Neutrophil (primary cell): Measurements from ENCODE around the gene ST6GALNAC1.

Source experiments
- H3K27ac ChIP-seq: fragments of 200-600 bp; sonication (generic); 2 replicates; pipeline ENCODE4 v1.5.1; 2016; ENCODE audit warnings: mild to moderate bottlenecking, moderate library complexity
- H3K27me3 ChIP-seq: fragments of 200-600 bp; sonication (generic); 2 replicates; pipeline ENCODE4 v1.6.0; 2016; ENCODE audit warnings: mild to moderate bottlenecking
- H3K36me3 ChIP-seq: fragments of 200-600 bp; sonication (generic); 2 replicates; pipeline ENCODE4 v1.5.1; 2017
- H3K4me1 ChIP-seq, 2 experiments: fragments of 200-600 bp in 1 of 2; sonication (generic) in 1 of 2; 1 replicate in 1 of 2; 2 replicates in 1 of 2; pipeline versions ENCODE4 v1.5.1 to v1.6.1; 2013 to 2016; ENCODE audit warnings: low read depth in 1 of 2, low read length in 1 of 2, mild to moderate bottlenecking in 1 of 2, moderate library complexity in 1 of 2; ENCODE audit not compliant: control insufficient read depth in 1 of 2, insufficient read depth in 1 of 2
- H3K4me3 ChIP-seq, 2 experiments: fragments of 200-600 bp in 1 of 2; sonication (generic) in 1 of 2; 1 replicate in 1 of 2; 2 replicates in 1 of 2; pipeline ENCODE4 v1.5.1; 2013 to 2016; ENCODE audit warnings: low read depth in 1 of 2, low read length in 1 of 2, mild to moderate bottlenecking in 1 of 2, moderate library complexity in 1 of 2
- H3K9me3 ChIP-seq: fragments of 200-600 bp; sonication (generic); 2 replicates; pipeline ENCODE4 v1.5.1; 2016
- TF ChIP-seq, protein P1 (sequence below): fragments of 200-600 bp; sonication (generic); IDR thresholded peaks from 2 replicates; pipeline ENCODE4 v1.5.1; 2016; ENCODE audit warnings: antibody characterized with exemption

ST6GALNAC1 gene

DNA sequence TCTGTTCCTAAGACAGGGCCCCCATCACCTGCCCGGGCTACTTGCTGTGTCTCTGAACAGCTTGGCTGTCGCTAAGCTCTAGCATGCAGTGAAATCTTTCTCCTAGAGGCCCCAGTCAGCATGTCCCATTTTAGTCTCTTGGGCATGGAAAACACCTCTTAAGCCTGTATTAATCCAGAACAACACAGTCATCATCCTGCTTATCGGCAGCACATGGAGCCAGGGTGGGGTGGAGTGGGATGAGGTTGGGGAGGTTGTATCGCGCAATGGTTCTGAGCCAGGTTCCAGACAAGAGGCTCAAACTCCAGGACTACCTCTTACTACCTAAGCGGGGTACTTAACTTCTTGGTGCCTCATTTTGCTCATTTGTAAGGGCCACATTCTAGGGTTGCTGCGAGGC is 65.7 kb downstream of the ST6GALNAC1 start:
- no peak overlapping the region for H3K27ac ChIP-seq
- TF ChIP-seq, protein P1, sequence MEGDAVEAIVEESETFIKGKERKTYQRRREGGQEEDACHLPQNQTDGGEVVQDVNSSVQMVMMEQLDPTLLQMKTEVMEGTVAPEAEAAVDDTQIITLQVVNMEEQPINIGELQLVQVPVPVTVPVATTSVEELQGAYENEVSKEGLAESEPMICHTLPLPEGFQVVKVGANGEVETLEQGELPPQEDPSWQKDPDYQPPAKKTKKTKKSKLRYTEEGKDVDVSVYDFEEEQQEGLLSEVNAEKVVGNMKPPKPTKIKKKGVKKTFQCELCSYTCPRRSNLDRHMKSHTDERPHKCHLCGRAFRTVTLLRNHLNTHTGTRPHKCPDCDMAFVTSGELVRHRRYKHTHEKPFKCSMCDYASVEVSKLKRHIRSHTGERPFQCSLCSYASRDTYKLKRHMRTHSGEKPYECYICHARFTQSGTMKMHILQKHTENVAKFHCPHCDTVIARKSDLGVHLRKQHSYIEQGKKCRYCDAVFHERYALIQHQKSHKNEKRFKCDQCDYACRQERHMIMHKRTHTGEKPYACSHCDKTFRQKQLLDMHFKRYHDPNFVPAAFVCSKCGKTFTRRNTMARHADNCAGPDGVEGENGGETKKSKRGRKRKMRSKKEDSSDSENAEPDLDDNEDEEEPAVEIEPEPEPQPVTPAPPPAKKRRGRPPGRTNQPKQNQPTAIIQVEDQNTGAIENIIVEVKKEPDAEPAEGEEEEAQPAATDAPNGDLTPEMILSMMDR = no peak
- H3K27me3 ChIP-seq = no peaks in the 10 kb centered on the region
- peaks cover 38% of the 10 kb centered on the region for H3K36me3 ChIP-seq
- no peak overlapping the region for H3K4me3 ChIP-seq
- peaks cover 13 to 28% of the 10 kb centered on the region in 2 experiments for H3K4me1 ChIP-seq
- no peaks in the 10 kb centered on the region for H3K9me3 ChIP-seq

DNA sequence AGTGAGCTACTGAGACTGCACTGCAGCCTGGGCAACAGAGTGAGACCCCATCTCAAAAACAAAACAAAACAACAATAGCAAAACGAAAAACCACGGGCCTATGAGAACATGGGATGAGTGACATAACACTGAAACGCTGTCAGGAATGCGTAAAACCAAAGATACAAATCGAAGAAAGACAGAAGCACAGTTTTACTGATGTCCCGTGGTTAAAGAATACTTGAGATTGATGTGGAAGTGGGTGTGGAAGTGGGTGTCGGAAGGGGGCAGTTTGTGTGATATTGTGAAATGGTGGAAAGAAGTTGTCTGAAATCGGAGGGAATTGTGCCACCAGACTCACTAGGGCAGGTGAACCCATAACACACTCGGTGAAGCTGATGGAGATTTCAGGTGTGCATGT is 67.4 kb downstream of the ST6GALNAC1 start:
- H3K4me3 ChIP-seq = no peak overlapping the region
- no peak overlapping the region for H3K27ac ChIP-seq
- TF ChIP-seq, protein P1 = no peak
- H3K4me1 ChIP-seq = peaks cover 13 to 24% of the 10 kb centered on the region in 2 experiments
- peaks cover 55% of the 10 kb centered on the region for H3K36me3 ChIP-seq
- H3K9me3 ChIP-seq = no peaks in the 10 kb centered on the region
- no peaks in the 10 kb centered on the region for H3K27me3 ChIP-seq

DNA sequence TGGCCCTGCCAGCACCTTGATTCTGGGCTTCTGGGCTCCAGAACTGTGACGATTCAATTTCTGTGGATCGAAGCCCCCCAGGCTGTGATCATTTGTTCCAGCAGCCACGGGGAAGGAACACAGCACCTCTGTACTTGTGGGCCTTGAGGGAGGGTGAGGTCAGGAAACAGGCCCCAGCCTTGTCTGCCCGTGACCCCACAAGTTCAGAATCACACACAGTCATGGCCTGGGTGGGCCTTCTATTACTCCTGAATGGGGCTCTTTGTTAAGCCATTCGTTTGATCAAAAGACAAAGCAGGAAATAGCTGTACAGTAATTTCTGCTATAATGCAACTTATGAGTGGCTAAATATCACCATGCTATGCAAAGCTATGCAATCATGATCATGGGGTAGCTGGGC is 68.0 kb downstream of the ST6GALNAC1 start:
- Histone ChIP-seq H3K4me1 (peaks cover 13 to 24% of the 10 kb centered on the region in 2 experiments), H3K27ac (no peak overlapping the region), H3K36me3 (peaks cover 61% of the 10 kb centered on the region), H3K9me3 (no peaks in the 10 kb centered on the region), H3K27me3 (no peaks in the 10 kb centered on the region), H3K4me3 (no peak overlapping the region)
- TF ChIP-seq, protein P1 = no peak
